GM12873 (cell line): ENCODE measurements around the gene BLOC1S2.

ENCODE experiments used
- TF ChIP-seq, protein P1 (sequence below): IDR thresholded peaks from 2 replicates; pipeline ENCODE4 v1.5.1; 2012; ENCODE audit warnings: low read depth, mild to moderate bottlenecking, moderate library complexity, low read length, control low read depth; ENCODE audit not compliant: insufficient read depth; ENCODE audit errors: missing control alignments

The BLOC1S2 gene

DNA sequence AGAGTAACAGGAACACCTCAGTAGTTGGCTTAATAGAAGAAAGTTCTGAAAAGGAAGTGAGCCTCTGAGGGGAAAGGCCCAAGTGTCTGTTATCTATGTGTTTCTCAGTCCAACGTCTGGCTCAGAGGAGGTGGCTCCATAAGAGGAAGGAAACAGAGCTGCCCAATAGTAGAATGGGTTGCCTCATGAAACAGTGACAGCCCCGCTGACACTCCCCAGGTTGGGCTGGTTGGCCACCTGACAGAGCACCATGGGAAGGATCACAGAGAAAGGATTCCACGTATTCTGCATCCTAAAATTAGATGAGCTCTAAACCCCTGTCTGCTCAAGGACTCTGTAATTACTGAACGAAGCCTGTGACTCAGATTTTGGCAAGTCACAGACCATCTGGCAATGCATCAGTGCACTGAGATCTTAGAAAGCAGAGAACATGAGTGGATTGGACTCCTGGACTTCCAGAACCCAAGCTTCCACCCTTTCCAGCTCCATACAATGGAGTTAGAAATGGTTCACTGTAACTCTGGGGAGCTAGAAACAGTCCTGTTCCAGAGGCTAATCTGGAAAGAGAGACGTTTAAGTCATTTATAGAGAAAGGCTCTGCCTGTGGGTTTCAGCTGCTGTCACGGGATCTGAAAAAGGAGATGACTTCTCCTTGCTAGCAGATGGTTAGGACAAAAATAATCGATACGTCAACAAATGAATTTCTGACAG is 40.7 kb upstream of the BLOC1S2 start:
- TF ChIP-seq, protein P1, sequence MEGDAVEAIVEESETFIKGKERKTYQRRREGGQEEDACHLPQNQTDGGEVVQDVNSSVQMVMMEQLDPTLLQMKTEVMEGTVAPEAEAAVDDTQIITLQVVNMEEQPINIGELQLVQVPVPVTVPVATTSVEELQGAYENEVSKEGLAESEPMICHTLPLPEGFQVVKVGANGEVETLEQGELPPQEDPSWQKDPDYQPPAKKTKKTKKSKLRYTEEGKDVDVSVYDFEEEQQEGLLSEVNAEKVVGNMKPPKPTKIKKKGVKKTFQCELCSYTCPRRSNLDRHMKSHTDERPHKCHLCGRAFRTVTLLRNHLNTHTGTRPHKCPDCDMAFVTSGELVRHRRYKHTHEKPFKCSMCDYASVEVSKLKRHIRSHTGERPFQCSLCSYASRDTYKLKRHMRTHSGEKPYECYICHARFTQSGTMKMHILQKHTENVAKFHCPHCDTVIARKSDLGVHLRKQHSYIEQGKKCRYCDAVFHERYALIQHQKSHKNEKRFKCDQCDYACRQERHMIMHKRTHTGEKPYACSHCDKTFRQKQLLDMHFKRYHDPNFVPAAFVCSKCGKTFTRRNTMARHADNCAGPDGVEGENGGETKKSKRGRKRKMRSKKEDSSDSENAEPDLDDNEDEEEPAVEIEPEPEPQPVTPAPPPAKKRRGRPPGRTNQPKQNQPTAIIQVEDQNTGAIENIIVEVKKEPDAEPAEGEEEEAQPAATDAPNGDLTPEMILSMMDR = no peak

DNA sequence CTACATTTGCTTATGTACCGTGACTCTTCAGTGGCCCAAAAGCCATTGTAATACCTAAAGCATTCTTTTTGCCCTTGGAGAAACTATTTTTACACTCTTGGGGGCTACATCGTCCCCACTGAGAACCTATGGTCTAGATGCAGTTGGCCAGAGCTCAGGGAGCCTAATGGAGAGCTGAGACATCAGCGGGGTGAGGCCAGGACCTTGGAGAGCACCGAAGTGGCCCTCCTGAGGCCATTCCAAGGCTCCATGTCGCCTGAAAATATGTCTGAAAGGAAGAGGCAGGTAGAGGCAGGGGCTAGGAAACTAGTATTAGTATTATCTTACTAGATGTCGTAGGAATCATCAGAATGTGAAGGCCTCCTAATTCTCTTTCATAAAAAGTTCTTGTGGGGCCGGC is 38.7 kb upstream of the BLOC1S2 start:
- TF ChIP-seq, protein P1 = no peak

DNA sequence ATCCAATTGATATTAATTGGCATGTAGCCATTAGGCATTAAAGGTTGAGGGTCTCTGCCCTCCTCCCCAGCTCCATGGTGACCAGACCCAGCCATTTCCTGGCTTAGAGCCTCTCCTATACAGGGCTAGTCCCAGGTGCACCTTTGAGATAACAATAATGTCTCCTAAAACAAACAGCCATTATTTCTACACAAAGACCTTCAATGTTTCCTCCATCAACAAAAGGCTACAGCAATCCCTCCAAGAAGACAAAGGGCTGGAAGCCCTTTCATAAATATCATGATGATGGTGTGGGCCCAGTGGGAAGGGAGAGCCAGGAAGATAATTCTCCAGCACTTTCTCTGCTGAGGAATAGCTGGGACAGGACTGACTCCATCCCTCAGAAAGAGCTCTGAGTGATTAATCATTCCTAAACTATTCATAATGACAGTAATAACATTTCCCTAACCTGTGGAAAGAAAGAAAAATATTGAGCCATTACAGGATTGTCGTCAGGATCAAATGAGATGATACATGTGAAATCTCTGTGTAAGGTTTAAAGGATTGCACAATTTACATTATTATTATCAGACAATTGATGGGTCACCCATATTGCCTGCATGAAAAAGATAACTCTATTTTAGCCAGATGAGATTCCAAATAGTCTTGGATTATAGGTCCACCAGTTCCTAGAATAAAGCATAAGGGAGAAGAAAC is 33.4 kb upstream of the BLOC1S2 start:
- TF ChIP-seq, protein P1 = no peak

DNA sequence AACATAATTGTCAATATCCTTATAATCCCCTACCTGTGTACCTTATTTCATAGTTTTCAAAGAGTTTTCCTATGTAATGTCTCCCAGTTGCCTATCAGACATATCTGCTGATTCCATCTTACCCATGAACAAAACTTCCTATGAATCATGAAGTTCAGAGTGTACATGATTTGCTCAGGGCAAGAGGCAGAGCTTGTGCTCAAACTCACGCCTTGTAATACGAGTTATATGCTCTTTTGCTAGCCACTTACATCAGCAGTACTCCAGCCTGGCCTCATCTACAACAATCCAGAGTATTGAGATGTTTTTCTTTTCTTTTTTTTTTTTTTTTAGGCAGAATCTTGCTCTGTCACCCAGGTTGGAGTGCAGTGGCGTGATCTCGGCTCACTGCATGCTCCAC is 31.7 kb upstream of the BLOC1S2 start:
- TF ChIP-seq, protein P1 = no peak

DNA sequence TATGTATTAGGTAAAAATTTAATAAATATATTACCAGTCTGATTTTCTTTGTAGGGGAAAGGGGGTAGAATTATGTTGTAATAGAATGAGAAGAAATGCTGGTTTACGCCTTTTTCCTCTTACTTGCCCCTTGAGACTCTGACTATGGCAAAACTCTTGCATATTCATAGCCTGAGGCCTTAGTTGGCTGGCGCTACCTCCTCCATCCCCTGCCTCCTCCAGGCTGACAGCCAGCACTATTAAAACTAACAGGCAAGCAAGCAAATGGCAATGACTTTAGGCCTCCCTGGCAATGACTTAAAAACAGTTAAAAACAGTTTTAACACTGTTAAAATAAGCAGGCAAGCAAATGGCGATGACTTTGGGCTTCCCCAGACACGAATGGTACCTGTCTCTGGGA is 29.1 kb upstream of the BLOC1S2 start:
- TF ChIP-seq, protein P1 = no peak

DNA sequence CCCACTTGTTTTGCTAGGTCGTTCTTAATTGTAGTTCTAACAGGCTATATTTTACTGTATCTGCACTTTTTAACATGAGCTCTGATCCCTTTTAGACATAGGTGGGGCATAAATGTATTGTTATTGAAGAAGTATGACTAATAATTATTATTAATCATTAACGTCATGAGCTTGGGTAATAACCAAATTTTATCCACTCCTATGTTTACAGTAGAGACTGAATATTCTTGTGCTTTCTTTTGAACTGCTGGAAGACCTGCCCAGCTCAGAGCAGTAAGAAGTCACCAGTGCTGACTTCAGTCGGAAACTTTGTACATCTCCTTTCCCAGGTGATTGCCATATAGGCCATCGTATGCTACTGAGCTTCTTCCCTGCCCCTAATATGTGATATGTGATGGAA is 24.8 kb upstream of the BLOC1S2 start:
- TF ChIP-seq, protein P1 = no peak

DNA sequence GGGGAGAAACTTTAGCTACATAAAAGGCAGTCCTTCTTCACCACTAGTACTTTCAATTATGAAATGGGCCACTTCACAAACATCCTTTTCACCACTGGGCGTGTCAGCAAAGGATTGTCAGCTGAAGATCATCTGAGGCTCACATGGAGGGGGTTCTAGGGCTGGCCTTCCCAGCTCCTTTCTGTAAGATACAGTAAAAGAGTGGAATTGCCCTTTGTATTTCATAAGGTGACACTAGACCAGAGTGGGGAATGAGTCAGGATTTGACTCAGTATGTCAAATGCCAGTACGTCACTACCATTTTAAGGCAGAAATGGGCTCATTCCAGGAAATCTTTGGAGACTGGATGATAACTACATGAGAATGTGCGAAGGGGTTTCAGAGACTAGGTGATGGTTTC is 21.2 kb upstream of the BLOC1S2 start:
- TF ChIP-seq, protein P1 = no peak
